Retinal pigment epithelial cell (primary cell): ENCODE results near the gene HOXA3.
A peak's percentile ranks its signal among the peaks of the same experiment; 100 is the strongest.

ENCODE experiments used
- DNase-seq: peaks from one replicate; pipeline ENCODE4 v3.0.0-alpha.2; 2010; ENCODE audit warnings: low read depth
- H3K4me3 ChIP-seq: 2 replicates; pipeline ENCODE4 v1.5.1; 2011; ENCODE audit warnings: mild to moderate bottlenecking, low read length, control low read depth, moderate library complexity
- CTCF ChIP-seq: conservative IDR thresholded peaks from 2 replicates; pipeline ENCODE4 v1.5.1; 2011; ENCODE audit warnings: low read depth, low read length, control low read depth, inconsistent platforms

The HOXA3 gene

GRCh38 chr7:27198138-27198841, 45.9 kb upstream of the HOXA3 start:
- H3K4me3 ChIP-seq = no peak overlapping the region
- DNase-seq = no peak
- TF ChIP-seq CTCF = no peak

DNA sequence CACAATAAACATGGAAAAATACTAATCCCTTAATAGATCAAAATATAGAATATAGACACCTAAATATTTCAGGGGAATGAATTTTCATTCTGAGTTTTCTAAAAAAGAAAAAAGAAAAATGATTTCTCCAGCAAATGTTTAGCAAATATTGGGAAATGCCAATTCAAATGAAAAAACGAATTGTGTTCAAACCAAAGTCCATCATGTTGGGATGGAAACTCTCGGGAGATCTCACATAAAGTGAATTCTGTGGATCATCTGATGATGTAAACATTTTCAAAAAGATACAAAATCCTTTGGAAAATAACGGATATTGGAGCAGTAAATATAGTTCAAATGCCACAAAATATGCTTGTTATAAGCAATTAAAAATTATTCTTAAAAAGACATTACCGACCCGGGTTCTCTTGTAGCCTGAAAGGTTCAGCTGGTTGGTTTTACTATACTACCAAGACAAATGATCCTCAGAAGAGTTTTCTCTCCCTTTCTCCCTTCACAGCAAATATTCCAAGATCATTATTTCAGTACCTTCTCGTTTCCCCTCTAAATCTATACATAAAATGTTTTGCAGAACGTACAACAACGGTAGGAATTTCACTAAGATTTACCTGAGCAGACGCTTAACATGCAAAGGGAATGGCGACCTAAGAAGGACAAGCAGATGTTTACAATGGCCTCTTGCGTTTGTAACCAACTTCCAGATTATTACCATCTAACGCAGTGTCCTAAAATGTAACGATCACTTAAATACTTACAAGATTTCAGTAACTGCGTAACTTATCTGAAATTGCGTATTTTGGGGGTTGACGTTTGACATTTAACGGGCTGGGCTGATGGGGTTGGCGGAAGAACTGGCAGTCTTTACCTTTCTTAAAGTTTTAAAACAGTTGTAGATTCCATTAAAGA, 45.0 kb upstream of the HOXA3 start:
- DNase-seq = no peak
- TF ChIP-seq CTCF = no peak

DNA sequence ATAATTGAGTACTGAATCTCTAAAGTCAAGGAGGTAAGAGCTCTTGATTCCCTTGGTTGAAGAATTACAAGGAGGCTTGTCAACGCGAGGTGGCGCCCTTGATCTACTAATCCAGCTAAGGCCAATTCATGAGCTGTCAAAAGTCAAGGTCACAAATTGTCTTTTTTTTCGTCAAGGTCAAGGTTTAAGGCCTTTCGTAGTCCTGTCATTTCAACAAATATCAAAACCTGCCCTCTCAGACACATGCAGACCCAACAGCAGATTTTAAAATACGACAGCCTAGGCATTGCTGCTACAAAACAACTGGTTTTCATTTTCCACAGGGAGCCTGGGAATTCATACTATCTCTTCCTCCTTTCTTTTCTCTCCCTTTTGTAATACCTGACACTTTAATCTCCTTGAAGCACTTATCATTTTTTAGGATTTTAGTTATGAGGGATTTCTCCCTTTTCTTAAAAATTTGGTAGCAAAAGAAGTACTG, 43.9 kb upstream of the HOXA3 start:
- peak; percentile 75 for TF ChIP-seq CTCF
- peak; percentile 10 for DNase-seq
- no peak overlapping the region for H3K4me3 ChIP-seq

More for the DNA sequence above, 45.0 kb upstream of the HOXA3 start:
- H3K4me3 ChIP-seq = no peak overlapping the region

- H3K4me3 ChIP-seq = no peak overlapping the region
- TF ChIP-seq CTCF = no peak
- no peak for DNase-seq
Observed at GRCh38 chr7:27194686-27195379, 42.5 kb upstream of the HOXA3 start.

GRCh38 chr7:27194002-27194352, 41.6 kb upstream of the HOXA3 start:
- H3K4me3 ChIP-seq = no peak overlapping the region
- TF ChIP-seq CTCF = no peak
- DNase-seq = no peak

- H3K4me3 ChIP-seq = no peak overlapping the region
- no peak for DNase-seq
Observed at GRCh38 chr7:27193335-27194001, 41.1 kb upstream of the HOXA3 start.

More at GRCh38 chr7:27193335-27194001, 41.1 kb upstream of the HOXA3 start:
- no peak for TF ChIP-seq CTCF
